Measurements from ENCODE around the gene TMC3.

GRCh38 chr15:81281456-81281735 is 92.6 kb downstream of the TMC3 start:
- TF ChIP-seq CTCF (IDR thresholded peaks at IDR 0.05), result no peak
- TF ChIP-seq POLR2A (IDR thresholded peaks at IDR 0.05), result no peak
- TF ChIP-seq EP300 (IDR thresholded peaks at IDR 0.05), result no peak
